A673 (cell line): ENCODE results near the gene SPPL3.

Experiments
- CTCF ChIP-seq: fragments of 300-800, 200-600 bp; sonication (generic); conservative IDR thresholded peaks from 2 replicates; pipeline ENCODE4 v1.5.1; 2017; ENCODE audit warnings: low read depth, mild to moderate bottlenecking, antibody characterized with exemption, low read length, moderate library complexity, mixed read lengths
- EZH2 ChIP-seq: fragments of 200-600 bp; sonication (generic); IDR thresholded peaks from 2 replicates; pipeline ENCODE4 v1.6.1; 2017; ENCODE audit warnings: borderline replicate concordance, low read depth, mild to moderate bottlenecking, mixed read lengths, antibody characterized with exemption, low read length; ENCODE audit not compliant: poor library complexity, severe bottlenecking

- TF ChIP-seq CTCF, result no peak
- no peak for TF ChIP-seq EZH2
Observed at GRCh38 chr12:120834489-120835303, 69.5 kb downstream of the SPPL3 start.
